HG02610 (cell line): Measurements from ENCODE around the gene ZSCAN2.

ENCODE experiments used
- ATAC-seq: cut with Tn5 transposase; IDR thresholded peaks from one replicate; pipeline ENCODE4 v1.9.1; 2021; ENCODE audit warnings: mild to moderate bottlenecking, moderate library complexity; ENCODE audit not compliant: unreplicated experiment

Gene ZSCAN2

GRCh38 chr15:84598250-84598649 lies 2.6 kb upstream of the ZSCAN2 start:
- ATAC-seq: peak; percentile 46

- no peak for ATAC-seq
Measured at GRCh38 chr15:84598993-84599392, 1.8 kb upstream of the ZSCAN2 start.

- ATAC-seq: no peak
Measured at GRCh38 chr15:84599906-84600305, 903 bp upstream of the ZSCAN2 start.

- no peak for ATAC-seq
Measured at GRCh38 chr15:84600331-84600686, 500 bp upstream of the ZSCAN2 start.

GRCh38 chr15:84601555-84601838 lies 688 bp downstream of the ZSCAN2 start:
- no peak for ATAC-seq

GRCh38 chr15:84603630-84604379 lies 3.0 kb downstream of the ZSCAN2 start:
- no peak for ATAC-seq

GRCh38 chr15:84604826-84605553 lies 4.2 kb downstream of the ZSCAN2 start:
- ATAC-seq: no peak

GRCh38 chr15:84605554-84605882 lies 4.7 kb downstream of the ZSCAN2 start:
- ATAC-seq: no peak

- no peak for ATAC-seq
Measured at GRCh38 chr15:84606653-84607120, 5.9 kb downstream of the ZSCAN2 start.

GRCh38 chr15:84608707-84609284 lies 8.0 kb downstream of the ZSCAN2 start:
- no peak for ATAC-seq

- no peak for ATAC-seq
Measured at GRCh38 chr15:84609818-84610525, 9.2 kb downstream of the ZSCAN2 start.

GRCh38 chr15:84611631-84612030 lies 10.8 kb downstream of the ZSCAN2 start:
- no peak for ATAC-seq

GRCh38 chr15:84616235-84616634 lies 15.4 kb downstream of the ZSCAN2 start:
- ATAC-seq: no peak

GRCh38 chr15:84620626-84621025 lies 19.8 kb downstream of the ZSCAN2 start:
- ATAC-seq: no peak

GRCh38 chr15:84621358-84621979 lies 20.7 kb downstream of the ZSCAN2 start:
- no peak for ATAC-seq

GRCh38 chr15:84624359-84624758 lies 23.6 kb downstream of the ZSCAN2 start:
- no peak for ATAC-seq

- no peak for ATAC-seq
Measured at GRCh38 chr15:84625123-84625522, 24.3 kb downstream of the ZSCAN2 start.

- no peak for ATAC-seq
Measured at GRCh38 chr15:84629033-84629432, 28.2 kb downstream of the ZSCAN2 start.

- ATAC-seq: no peak
Measured at GRCh38 chr15:84631706-84632272, 31.0 kb downstream of the ZSCAN2 start.

GRCh38 chr15:84633311-84634227 lies 32.8 kb downstream of the ZSCAN2 start:
- ATAC-seq: peak; percentile 34
